Measurements from ENCODE around the gene ANKMY1. TPM values are rescaled to one million over a fixed set of nuclear protein-coding genes. Genes with fewer than 3 reads are reported as not detected.

ANKMY1 gene
- total and polyA plus RNA-seq, 2 experiments from 2014 or later: 2.3 to 8.9 TPM

- H3K9me3 Mint-ChIP-seq: no peaks in the 10 kb centered on the region
- Histone ChIP-seq H3K4me2 (no peak overlapping the region), H3K36me3 (ENCODE audit: insufficient read depth) (no peaks in the 10 kb centered on the region), H3K4me1 (ENCODE audit: insufficient read depth) (peaks cover 16% of the 10 kb centered on the region; the same call in 1 of the 2 replicates), H3F3A (replicated peaks; ENCODE audit: low read depth) (0 out of 2 replicates have a peak, but pooled peaks cover 5% of the 10 kb centered on the region), H3K27me3 (ENCODE audit: insufficient read depth) (peaks cover 10% of the 10 kb centered on the region; the same call in 1 of the 2 replicates), H4K20me1 (replicated peaks; ENCODE audit: insufficient read depth) (peaks cover 3% of the 10 kb centered on the region; the same call in 1 of the 2 replicates), H3K27ac (ENCODE audit: low read depth) (no peak overlapping the region), H3K9me2 (ENCODE audit: insufficient read depth) (no peaks in the 10 kb centered on the region), H3K4me3 (no peak overlapping the region), H3K79me2 (replicated peaks; ENCODE audit: insufficient read depth) (no peaks in the 10 kb centered on the region), H2AFZ (no peak overlapping the region)
- no peak overlapping the region for H3K4me3 Mint-ChIP-seq
- peaks cover 16% of the 10 kb centered on the region for H3K4me1 Mint-ChIP-seq
- H3K27me3 Mint-ChIP-seq (ENCODE audit: insufficient read depth, low read depth, poor library complexity): peaks cover 8% of the 10 kb centered on the region
- peaks cover 3% of the 10 kb centered on the region; the same call in 1 of the 3 replicates for H3K36me3 Mint-ChIP-seq (ENCODE audit: low read depth)
- TF ChIP-seq, protein P1, sequence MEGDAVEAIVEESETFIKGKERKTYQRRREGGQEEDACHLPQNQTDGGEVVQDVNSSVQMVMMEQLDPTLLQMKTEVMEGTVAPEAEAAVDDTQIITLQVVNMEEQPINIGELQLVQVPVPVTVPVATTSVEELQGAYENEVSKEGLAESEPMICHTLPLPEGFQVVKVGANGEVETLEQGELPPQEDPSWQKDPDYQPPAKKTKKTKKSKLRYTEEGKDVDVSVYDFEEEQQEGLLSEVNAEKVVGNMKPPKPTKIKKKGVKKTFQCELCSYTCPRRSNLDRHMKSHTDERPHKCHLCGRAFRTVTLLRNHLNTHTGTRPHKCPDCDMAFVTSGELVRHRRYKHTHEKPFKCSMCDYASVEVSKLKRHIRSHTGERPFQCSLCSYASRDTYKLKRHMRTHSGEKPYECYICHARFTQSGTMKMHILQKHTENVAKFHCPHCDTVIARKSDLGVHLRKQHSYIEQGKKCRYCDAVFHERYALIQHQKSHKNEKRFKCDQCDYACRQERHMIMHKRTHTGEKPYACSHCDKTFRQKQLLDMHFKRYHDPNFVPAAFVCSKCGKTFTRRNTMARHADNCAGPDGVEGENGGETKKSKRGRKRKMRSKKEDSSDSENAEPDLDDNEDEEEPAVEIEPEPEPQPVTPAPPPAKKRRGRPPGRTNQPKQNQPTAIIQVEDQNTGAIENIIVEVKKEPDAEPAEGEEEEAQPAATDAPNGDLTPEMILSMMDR (conservative IDR thresholded peaks at IDR 0.05; ENCODE audit: low read depth in 2 of 2): peak; percentile 36 to 44
- TF ChIP-seq EZH2 (IDR thresholded peaks at IDR 0.05; ENCODE audit: low read depth, unreplicated experiment): no peak
- DNase-seq (ENCODE audit: low spot score) (peak; percentile 45), ATAC-seq (peak; percentile 5)
- H3K27ac Mint-ChIP-seq: no peak overlapping the region
Measured at GRCh38 chr2:240460781-240461431, 96.9 kb downstream of the ANKMY1 start.

- H3K9me2 ChIP-seq (ENCODE audit: insufficient read depth): no peaks in the 10 kb centered on the region
- Mint-ChIP-seq H3K4me1 (peaks cover 16% of the 10 kb centered on the region), H3K36me3 (ENCODE audit: low read depth) (peaks cover 2% of the 10 kb centered on the region; the same call in 1 of the 3 replicates), H3K4me3 (no peak overlapping the region), H3K27me3 (ENCODE audit: insufficient read depth, low read depth, poor library complexity) (peaks cover 11% of the 10 kb centered on the region), H3K9me3 (no peaks in the 10 kb centered on the region), H3K27ac (no peak overlapping the region)
- DNase-seq (ENCODE audit: low spot score) (no peak), ATAC-seq (no peak)
- H2AFZ ChIP-seq: no peak overlapping the region
- H3K27ac ChIP-seq (ENCODE audit: low read depth): no peak overlapping the region
- H3K79me2 ChIP-seq (replicated peaks; ENCODE audit: insufficient read depth): no peaks in the 10 kb centered on the region
- no peak overlapping the region for H3K4me3 ChIP-seq
- no peak for TF ChIP-seq EZH2 (IDR thresholded peaks at IDR 0.05; ENCODE audit: low read depth, unreplicated experiment)
- H3K4me2 ChIP-seq: no peak overlapping the region
- peaks cover 20% of the 10 kb centered on the region; the same call in 1 of the 2 replicates for H3K4me1 ChIP-seq (ENCODE audit: insufficient read depth)
- H3F3A ChIP-seq (replicated peaks; ENCODE audit: low read depth): 0 out of 2 replicates have a peak, but pooled peaks cover 5% of the 10 kb centered on the region
- peaks cover 16% of the 10 kb centered on the region for H3K27me3 ChIP-seq (ENCODE audit: insufficient read depth)
- H3K36me3 ChIP-seq (ENCODE audit: insufficient read depth): no peaks in the 10 kb centered on the region
- H4K20me1 ChIP-seq (replicated peaks; ENCODE audit: insufficient read depth): peaks cover 5% of the 10 kb centered on the region; the same call in 1 of the 2 replicates
Measured at GRCh38 chr2:240460253-240460711, 97.5 kb downstream of the ANKMY1 start.

DNA sequence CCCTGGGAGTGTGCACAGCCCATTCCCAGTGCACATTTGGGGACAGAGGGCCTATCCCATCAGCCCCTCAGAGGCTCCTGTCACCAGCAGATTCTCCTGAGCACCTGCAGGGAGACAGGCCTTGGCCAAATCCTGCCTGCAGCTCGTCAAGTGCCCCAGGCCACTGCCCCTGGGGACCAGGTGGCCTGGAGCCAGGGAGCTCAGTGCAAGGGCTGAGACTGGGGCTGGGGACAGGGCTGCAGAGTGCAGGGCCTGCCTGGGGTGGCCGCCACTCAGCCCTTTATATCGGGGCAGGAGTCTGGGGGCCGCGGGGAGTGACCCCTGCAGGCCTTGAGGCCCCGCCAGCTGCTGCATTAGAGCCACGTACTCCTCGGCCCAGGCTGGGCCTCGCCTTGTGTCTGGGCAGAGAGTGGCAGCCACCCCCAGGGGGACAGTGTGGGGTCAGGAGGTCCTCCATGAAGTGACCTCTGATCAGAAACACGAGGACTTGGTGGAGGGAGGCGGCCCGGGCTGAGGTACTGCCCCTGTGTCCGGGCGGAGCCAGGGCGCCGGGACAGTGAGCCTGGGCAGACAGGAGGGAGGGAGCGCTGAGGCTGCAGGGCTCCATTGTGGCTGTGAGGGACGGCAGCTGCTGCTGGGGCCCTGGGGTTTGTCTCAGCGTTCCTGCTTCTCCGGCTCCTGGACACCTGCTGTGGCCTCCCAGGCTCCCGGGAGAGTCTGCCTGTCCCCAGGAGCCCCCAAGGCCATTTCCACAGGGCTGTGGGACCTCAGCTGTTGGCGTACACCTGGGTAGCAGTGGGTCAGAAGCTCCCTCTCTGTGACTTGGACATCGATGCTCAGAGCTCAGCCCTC, 98.2 kb downstream of the ANKMY1 start:
- DNase-seq (ENCODE audit: low spot score): no peak
- Mint-ChIP-seq H3K9me3 (no peaks in the 10 kb centered on the region), H3K27ac (no peak overlapping the region), H3K36me3 (ENCODE audit: low read depth) (no peaks in the 10 kb centered on the region; the same call in 2 of the 3 replicates), H3K27me3 (ENCODE audit: insufficient read depth, low read depth, poor library complexity) (peaks cover 17% of the 10 kb centered on the region), H3K4me1 (peaks cover 21% of the 10 kb centered on the region), H3K4me3 (no peak overlapping the region)
- no peaks in the 10 kb centered on the region for H3K9me2 ChIP-seq (ENCODE audit: insufficient read depth)
- ATAC-seq: no peak
- H4K20me1 ChIP-seq (replicated peaks; ENCODE audit: insufficient read depth): peaks cover 12% of the 10 kb centered on the region; the same call in 1 of the 2 replicates
- no peaks in the 10 kb centered on the region for H3K79me2 ChIP-seq (replicated peaks; ENCODE audit: insufficient read depth)
- no peak overlapping the region for H3K4me3 ChIP-seq
- no peak overlapping the region for H3K27ac ChIP-seq (ENCODE audit: low read depth)
- H2AFZ ChIP-seq: no peak overlapping the region
- H3K27me3 ChIP-seq (ENCODE audit: insufficient read depth): peaks cover 23% of the 10 kb centered on the region
- H3K4me1 ChIP-seq (ENCODE audit: insufficient read depth): peaks cover 27% of the 10 kb centered on the region
- no peaks in the 10 kb centered on the region for H3K36me3 ChIP-seq (ENCODE audit: insufficient read depth)
- no peak overlapping the region for H3K4me2 ChIP-seq
- 0 out of 2 replicates have a peak, but pooled peaks cover 5% of the 10 kb centered on the region for H3F3A ChIP-seq (replicated peaks; ENCODE audit: low read depth)
- TF ChIP-seq POLR2AphosphoS5 (IDR thresholded peaks at IDR 0.05; ENCODE audit: low read depth) (no peak), STAT1 (IDR thresholded peaks at IDR 0.05; ENCODE audit: unreplicated experiment) (no peak), EZH2 (IDR thresholded peaks at IDR 0.05; ENCODE audit: low read depth, unreplicated experiment) (no peak), NANOG (IDR thresholded peaks at IDR 0.05; ENCODE audit: borderline replicate concordance) (no peak), ZNF331 (CRISPR knock-in tag; IDR thresholded peaks at IDR 0.05; ENCODE audit: low read depth) (no peak), CREB1 (CRISPR knock-in tag; IDR thresholded peaks at IDR 0.05; ENCODE audit: low read depth) (no peak), JUNB (IDR thresholded peaks at IDR 0.05; ENCODE audit: unreplicated experiment) (no peak), EZH2phosphoT487 (IDR thresholded peaks at IDR 0.05; ENCODE audit: unreplicated experiment) (no peak), ZNF114 (CRISPR knock-in tag; IDR thresholded peaks at IDR 0.05) (no peak)
- TF ChIP-seq, protein P2, sequence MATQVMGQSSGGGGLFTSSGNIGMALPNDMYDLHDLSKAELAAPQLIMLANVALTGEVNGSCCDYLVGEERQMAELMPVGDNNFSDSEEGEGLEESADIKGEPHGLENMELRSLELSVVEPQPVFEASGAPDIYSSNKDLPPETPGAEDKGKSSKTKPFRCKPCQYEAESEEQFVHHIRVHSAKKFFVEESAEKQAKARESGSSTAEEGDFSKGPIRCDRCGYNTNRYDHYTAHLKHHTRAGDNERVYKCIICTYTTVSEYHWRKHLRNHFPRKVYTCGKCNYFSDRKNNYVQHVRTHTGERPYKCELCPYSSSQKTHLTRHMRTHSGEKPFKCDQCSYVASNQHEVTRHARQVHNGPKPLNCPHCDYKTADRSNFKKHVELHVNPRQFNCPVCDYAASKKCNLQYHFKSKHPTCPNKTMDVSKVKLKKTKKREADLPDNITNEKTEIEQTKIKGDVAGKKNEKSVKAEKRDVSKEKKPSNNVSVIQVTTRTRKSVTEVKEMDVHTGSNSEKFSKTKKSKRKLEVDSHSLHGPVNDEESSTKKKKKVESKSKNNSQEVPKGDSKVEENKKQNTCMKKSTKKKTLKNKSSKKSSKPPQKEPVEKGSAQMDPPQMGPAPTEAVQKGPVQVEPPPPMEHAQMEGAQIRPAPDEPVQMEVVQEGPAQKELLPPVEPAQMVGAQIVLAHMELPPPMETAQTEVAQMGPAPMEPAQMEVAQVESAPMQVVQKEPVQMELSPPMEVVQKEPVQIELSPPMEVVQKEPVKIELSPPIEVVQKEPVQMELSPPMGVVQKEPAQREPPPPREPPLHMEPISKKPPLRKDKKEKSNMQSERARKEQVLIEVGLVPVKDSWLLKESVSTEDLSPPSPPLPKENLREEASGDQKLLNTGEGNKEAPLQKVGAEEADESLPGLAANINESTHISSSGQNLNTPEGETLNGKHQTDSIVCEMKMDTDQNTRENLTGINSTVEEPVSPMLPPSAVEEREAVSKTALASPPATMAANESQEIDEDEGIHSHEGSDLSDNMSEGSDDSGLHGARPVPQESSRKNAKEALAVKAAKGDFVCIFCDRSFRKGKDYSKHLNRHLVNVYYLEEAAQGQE (IDR thresholded peaks at IDR 0.05; ENCODE audit: unreplicated experiment): no peak
